GM23248 (cell line): ENCODE results near the gene ARHGEF3. TPM values are rescaled to one million over a fixed set of nuclear protein-coding genes. Genes with fewer than 3 reads are reported as not detected.

Experiments used
- DNase-seq: peaks from one replicate; pipeline ENCODE4 v3.0.0-alpha.2; 2015
- H2AFZ ChIP-seq: fragments of 200-600 bp; sonication (generic); 2 replicates; pipeline ENCODE4 v1.6.1; 2016; ENCODE audit warnings: antibody characterized with exemption
- H3F3A ChIP-seq: fragments of 200-600 bp; sonication (generic); 2 replicates; pipeline ENCODE4 v1.6.1; 2016; ENCODE audit warnings: mild to moderate bottlenecking, antibody characterized with exemption, mixed run types; ENCODE audit not compliant: insufficient read depth
- H3K27ac ChIP-seq: fragments of 200-600 bp; sonication (generic); 2 replicates; pipeline ENCODE4 v1.5.1; 2016; ENCODE audit warnings: mild to moderate bottlenecking
- H3K27me3 ChIP-seq: fragments of 200-600 bp; sonication (generic); replicated peaks from 2 replicates; pipeline ENCODE4 v1.6.1; 2016; ENCODE audit warnings: mild to moderate bottlenecking; ENCODE audit not compliant: insufficient read depth
- H3K36me3 ChIP-seq: fragments of 200-600 bp; sonication (generic); 2 replicates; pipeline ENCODE4 v1.6.1; 2016; ENCODE audit warnings: low read depth, mild to moderate bottlenecking
- H3K4me1 ChIP-seq: fragments of 200-600 bp; sonication (generic); 2 replicates; pipeline ENCODE4 v1.6.1; 2016; ENCODE audit warnings: mild to moderate bottlenecking; ENCODE audit not compliant: insufficient read depth
- H3K4me2 ChIP-seq: fragments of 200-600 bp; sonication (generic); one replicate; pipeline ENCODE4 v1.6.1; 2016; ENCODE audit warnings: mild to moderate bottlenecking; ENCODE audit not compliant: unreplicated experiment
- H3K4me3 ChIP-seq: fragments of 200-600 bp; sonication (generic); 2 replicates; pipeline ENCODE4 v1.5.1; 2016; ENCODE audit warnings: mild to moderate bottlenecking
- H3K79me2 ChIP-seq: fragments of 200-600 bp; sonication (generic); 2 replicates; pipeline ENCODE4 v1.6.1; 2016; ENCODE audit warnings: mild to moderate bottlenecking; ENCODE audit not compliant: insufficient read depth
- H3K9ac ChIP-seq: fragments of 200-600 bp; sonication (generic); 2 replicates; pipeline ENCODE4 v1.6.1; 2016; ENCODE audit warnings: mild to moderate bottlenecking
- H3K9me2 ChIP-seq: fragments of 200-600 bp; sonication (generic); 2 replicates; pipeline ENCODE4 v1.6.1; 2016; ENCODE audit warnings: mixed run types, mild to moderate bottlenecking, moderate library complexity; ENCODE audit not compliant: insufficient read depth
- H3K9me3 ChIP-seq: fragments of 200-600 bp; sonication (generic); one replicate; pipeline ENCODE4 v1.6.1; 2017; ENCODE audit warnings: low read depth
- H4K20me1 ChIP-seq: fragments of 200-600 bp; sonication (generic); 2 replicates; pipeline ENCODE4 v1.6.0; 2016; ENCODE audit not compliant: insufficient read depth
- EZH2 ChIP-seq: fragments of 200-600 bp; sonication (generic); IDR thresholded peaks from 2 replicates; pipeline ENCODE4 v1.6.1; 2018; ENCODE audit warnings: antibody characterized with exemption, mild to moderate bottlenecking; ENCODE audit not compliant: insufficient read depth, poor library complexity, severe bottlenecking
- EZH2phosphoT487 ChIP-seq: fragments of 200-600 bp; sonication (generic); IDR thresholded peaks from 2 replicates; pipeline ENCODE4 v1.6.1; 2018; ENCODE audit warnings: antibody characterized with exemption, moderate library complexity, mild to moderate bottlenecking, low read depth; ENCODE audit not compliant: insufficient read depth
- WGBS, 2 experiments: methylation state at CpG; one replicate each; pipeline ENCODE4 v1.1.6; 2015 to 2017; ENCODE audit warnings: low lambda C conversion rate in 2 of 2, low coverage in 1 of 2; ENCODE audit errors: missing lambda C conversion rate in 2 of 2; 5-methylcytosine and 5-hydroxymethylcytosine counted together
- in situ Hi-C: fragments of 300-500 bp; cut with MboI; formaldehyde crosslinking; loops from 2 replicates; pipeline ENCODE4 v1.15.0; 2020
- polyA plus RNA-seq: library from polyadenylated mRNA; unstranded; fragments of >200 nt; fragmentation: Nextera tagmentation; extraction: Ambion mirVana; gene quantifications from 2 replicates; pipeline ENCODE4 v1.2.1, GENCODE V29; 2016
- total RNA-seq: library from RNA; depleted of rRNA; stranded (reverse); fragments of >200 nt; shearing (Covaris generic); gene quantifications from 2 replicates; pipeline ENCODE4 v1.2.3, GENCODE V29; 2014; rRNA removed

The ARHGEF3 gene, protein sequence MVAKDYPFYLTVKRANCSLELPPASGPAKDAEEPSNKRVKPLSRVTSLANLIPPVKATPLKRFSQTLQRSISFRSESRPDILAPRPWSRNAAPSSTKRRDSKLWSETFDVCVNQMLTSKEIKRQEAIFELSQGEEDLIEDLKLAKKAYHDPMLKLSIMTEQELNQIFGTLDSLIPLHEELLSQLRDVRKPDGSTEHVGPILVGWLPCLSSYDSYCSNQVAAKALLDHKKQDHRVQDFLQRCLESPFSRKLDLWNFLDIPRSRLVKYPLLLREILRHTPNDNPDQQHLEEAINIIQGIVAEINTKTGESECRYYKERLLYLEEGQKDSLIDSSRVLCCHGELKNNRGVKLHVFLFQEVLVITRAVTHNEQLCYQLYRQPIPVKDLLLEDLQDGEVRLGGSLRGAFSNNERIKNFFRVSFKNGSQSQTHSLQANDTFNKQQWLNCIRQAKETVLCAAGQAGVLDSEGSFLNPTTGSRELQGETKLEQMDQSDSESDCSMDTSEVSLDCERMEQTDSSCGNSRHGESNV
- total RNA-seq (1.1 and 3.0 TPM in 2 replicates), polyA plus RNA-seq (2.6 and 3.0 TPM in 2 replicates)

- no peak within 1 kb of the TSS for H3K27ac ChIP-seq
- WGBS, 2 experiments, result 1% methylated on average over 51 to 54 of the region's 60 CpGs
- H2AFZ ChIP-seq, result peak within 1 kb of the TSS; percentile 85
- no peaks in the 10 kb centered on the region for H3K36me3 ChIP-seq
- no peaks in the 10 kb centered on the region for H3F3A ChIP-seq
- no peaks in the 10 kb centered on the region for H3K79me2 ChIP-seq
- H3K9me2 ChIP-seq, result no peaks in the 10 kb centered on the region
- H3K4me1 ChIP-seq, result no peaks in the 10 kb centered on the region
- TF ChIP-seq EZH2 (no peak), EZH2phosphoT487 (no peak)
- H4K20me1 ChIP-seq, result no peaks in the 10 kb centered on the region
- peak within 1 kb of the TSS; percentile 62 for H3K9ac ChIP-seq
- H3K9me3 ChIP-seq, result no peaks in the 10 kb centered on the region
- in situ Hi-C loops, result no loop called here
- peak; percentile 89 for DNase-seq
- peak within 1 kb of the TSS; percentile 83 for H3K4me3 ChIP-seq
- H3K4me2 ChIP-seq, result peak within 1 kb of the TSS; percentile 59
- no peaks in the 10 kb centered on the region for H3K27me3 ChIP-seq
These were observed at the start of gene ARHGEF3 for GRCh38 chr3:56801662-56802377. TSS of gene ARHGEF3 (minus strand) at chr3:56801949. CDS start at chr3:56801798, 151 bp downstream.

GRCh38 chr3:56849698-56850097, 47.9 kb upstream of the ARHGEF3 start:
- Histone ChIP-seq H2AFZ (no peak overlapping the region), H3K79me2 (no peaks in the 10 kb centered on the region), H3K27me3 (no peaks in the 10 kb centered on the region), H3K4me1 (peaks cover 22% of the 10 kb centered on the region), H3K9me3 (no peaks in the 10 kb centered on the region), H3K4me2 (no peak overlapping the region), H3K4me3 (no peak overlapping the region), H3K36me3 (no peaks in the 10 kb centered on the region), H3F3A (peaks cover 13% of the 10 kb centered on the region; the same call in 1 of the 2 replicates), H4K20me1 (no peaks in the 10 kb centered on the region), H3K9ac (no peak overlapping the region), H3K9me2 (no peaks in the 10 kb centered on the region), H3K27ac (no peak overlapping the region)
- in situ Hi-C loops, result no loop called here
- TF ChIP-seq EZH2 (no peak), EZH2phosphoT487 (no peak)
- DNase-seq, result no peak
- 96 to 98% methylated on average over 7 of the region's 7 CpGs for WGBS, 2 experiments

DNA sequence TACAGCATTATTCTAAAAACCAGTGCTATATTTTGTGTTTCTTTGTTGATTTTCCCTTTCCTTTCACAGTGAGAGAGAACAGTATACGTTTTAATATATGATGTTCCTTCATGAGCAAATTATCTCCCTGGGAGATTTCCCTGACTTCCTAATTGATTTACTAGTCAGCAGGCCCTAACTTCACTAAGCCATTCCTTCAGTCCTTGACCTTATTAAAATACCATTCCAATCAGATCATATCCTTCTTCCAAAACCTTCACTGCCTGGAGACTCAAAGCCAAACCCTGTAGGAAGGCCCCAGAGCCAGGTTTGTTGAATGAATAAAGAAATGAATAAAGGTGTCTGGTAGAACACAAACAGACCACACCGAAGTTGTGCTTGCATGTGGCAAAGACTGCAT, 43.8 kb upstream of the ARHGEF3 start:
- no peak overlapping the region for H2AFZ ChIP-seq
- 45 to 63% methylated on average over 2 of the region's 2 CpGs for WGBS, 2 experiments
- in situ Hi-C loops, result no loop called here
- H4K20me1 ChIP-seq, result no peaks in the 10 kb centered on the region
- peaks cover 9% of the 10 kb centered on the region; the same call in 1 of the 2 replicates for H3F3A ChIP-seq
- TF ChIP-seq EZH2, result no peak
- TF ChIP-seq EZH2phosphoT487, result no peak
- H3K9me2 ChIP-seq, result no peaks in the 10 kb centered on the region
- no peaks in the 10 kb centered on the region for H3K36me3 ChIP-seq
- H3K9me3 ChIP-seq, result no peaks in the 10 kb centered on the region
- DNase-seq, result peak; percentile 47
- no peaks in the 10 kb centered on the region for H3K79me2 ChIP-seq
- H3K27ac ChIP-seq, result no peak overlapping the region
- no peaks in the 10 kb centered on the region for H3K27me3 ChIP-seq
- H3K4me2 ChIP-seq, result peak overlapping the region; percentile 41
- peaks cover 13% of the 10 kb centered on the region for H3K4me1 ChIP-seq
- H3K9ac ChIP-seq, result no peak overlapping the region
- no peak overlapping the region for H3K4me3 ChIP-seq

- TF ChIP-seq EZH2phosphoT487 (no peak), EZH2 (no peak)
- in situ Hi-C loops, result no loop called here
- Histone ChIP-seq H3K9ac (no peak overlapping the region), H2AFZ (no peak overlapping the region), H3K36me3 (no peaks in the 10 kb centered on the region), H3K27me3 (no peaks in the 10 kb centered on the region), H4K20me1 (no peaks in the 10 kb centered on the region), H3K9me2 (no peaks in the 10 kb centered on the region), H3K4me2 (no peak overlapping the region), H3K9me3 (no peaks in the 10 kb centered on the region), H3F3A (peaks cover 9% of the 10 kb centered on the region; the same call in 1 of the 2 replicates), H3K4me3 (no peak overlapping the region), H3K79me2 (no peaks in the 10 kb centered on the region), H3K4me1 (peaks cover 23% of the 10 kb centered on the region), H3K27ac (no peak overlapping the region)
- no peak for DNase-seq
These were observed 42.8 kb upstream of the ARHGEF3 start for GRCh38 chr3:56844536-56844935.
